GM21423 (cell line): ENCODE results near the gene ATG7.

Experiments
- ATAC-seq: cut with Tn5 transposase; IDR thresholded peaks from one replicate; pipeline ENCODE4 v1.9.1; 2021; ENCODE audit warnings: mild to moderate bottlenecking, moderate library complexity; ENCODE audit not compliant: unreplicated experiment

The ATG7 gene

DNA sequence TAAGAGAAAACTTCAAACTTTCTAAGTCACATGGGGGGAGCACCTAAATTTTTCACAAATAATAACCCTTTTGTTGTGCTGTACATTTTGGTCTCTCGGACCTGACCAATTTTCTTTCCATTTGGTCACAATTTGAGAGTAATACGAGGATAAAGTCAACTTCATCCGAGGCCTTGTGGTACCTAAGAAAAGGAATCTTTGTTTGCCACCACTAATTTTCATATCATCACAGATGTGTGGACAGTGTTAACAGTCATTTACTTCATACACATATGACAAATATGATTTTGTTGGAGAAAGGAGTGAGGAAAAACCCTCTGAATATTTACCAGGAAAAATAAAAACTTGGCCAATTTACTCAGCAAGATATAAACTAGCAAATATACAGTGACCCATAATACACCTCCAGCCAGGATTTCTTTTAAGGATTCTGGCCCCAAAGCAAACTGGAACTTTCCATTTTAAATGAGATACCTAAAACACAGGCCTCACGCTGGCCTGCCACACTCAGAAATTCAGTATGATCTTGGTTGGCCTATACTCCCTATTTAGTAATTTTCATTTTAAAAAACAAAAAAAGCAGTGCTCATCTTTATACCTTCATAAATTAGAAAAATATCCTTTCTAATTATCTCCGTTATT is 330.8 kb downstream of the ATG7 start:
- ATAC-seq: no peak

DNA sequence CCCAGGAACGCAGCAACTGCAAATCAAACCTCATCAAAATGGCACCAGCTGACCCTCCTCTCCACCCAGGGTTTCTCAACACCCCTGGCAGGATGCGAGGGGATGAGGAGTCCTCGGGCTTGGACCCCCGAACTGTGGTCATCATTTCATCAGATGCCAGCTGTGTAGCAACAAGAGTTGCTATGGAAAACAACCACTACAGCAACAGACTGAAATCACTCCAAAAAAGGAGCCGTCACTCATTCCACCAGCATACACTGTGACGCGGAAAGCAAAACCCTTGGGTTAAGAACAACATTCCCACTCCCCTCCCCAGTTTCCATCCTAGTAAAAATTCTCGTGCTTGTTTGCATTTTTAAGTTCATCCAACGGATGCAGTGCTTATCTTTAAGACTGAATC is 331.4 kb downstream of the ATG7 start:
- ATAC-seq: no peak

DNA sequence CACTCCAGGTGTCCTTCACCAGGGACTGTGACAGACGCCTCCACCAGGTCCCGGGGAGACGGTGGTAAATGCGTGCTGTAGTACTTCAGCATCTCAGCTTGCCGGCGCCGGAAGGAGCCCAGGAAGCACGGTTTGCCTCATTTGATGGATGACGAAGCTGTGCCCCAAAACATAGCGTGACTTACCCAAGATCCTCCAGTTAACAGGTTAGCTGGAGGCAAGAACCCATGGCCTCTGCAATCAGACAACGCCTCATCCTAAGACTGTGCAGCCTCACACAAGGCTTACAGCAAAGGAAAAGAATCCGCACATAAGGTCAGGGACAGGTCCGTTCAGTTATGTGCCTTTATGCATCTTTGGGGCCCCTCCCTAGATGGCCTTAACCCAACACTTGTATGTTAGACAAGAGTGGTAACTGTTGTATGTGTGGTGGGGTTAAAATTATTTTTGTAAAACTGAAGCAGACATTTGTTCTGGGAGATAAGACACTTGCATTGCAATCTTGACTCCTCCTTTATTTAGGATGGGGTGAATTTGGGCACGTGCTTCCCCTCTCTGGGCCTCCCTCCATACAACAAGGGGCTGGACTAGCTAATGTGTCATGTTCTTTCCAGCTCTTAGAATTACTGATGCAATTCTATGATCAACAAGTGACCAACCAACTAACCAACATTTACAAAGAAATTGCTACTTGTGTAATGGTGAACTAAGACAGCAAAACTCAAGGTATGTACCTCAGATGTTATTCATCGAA is 332.1 kb downstream of the ATG7 start:
- no peak for ATAC-seq

DNA sequence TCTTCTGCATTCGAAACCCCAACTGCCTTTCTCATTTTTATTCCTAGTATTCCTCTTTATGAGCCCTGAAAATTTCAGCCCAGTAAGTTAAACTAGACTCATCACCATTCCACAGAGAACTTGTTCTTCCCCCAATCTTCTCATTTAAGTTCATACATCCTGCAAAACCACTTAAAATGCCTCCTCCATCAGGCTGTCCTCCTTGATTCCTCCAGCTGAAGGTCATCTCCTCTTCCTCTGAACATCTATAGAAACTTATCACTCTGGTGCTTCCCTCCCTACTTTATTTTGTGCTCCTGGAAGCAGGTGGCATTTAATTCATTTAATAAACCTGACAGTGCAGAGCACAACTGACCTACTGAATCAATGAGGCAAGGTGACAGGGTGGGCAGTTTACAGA is 333.2 kb downstream of the ATG7 start:
- no peak for ATAC-seq

DNA sequence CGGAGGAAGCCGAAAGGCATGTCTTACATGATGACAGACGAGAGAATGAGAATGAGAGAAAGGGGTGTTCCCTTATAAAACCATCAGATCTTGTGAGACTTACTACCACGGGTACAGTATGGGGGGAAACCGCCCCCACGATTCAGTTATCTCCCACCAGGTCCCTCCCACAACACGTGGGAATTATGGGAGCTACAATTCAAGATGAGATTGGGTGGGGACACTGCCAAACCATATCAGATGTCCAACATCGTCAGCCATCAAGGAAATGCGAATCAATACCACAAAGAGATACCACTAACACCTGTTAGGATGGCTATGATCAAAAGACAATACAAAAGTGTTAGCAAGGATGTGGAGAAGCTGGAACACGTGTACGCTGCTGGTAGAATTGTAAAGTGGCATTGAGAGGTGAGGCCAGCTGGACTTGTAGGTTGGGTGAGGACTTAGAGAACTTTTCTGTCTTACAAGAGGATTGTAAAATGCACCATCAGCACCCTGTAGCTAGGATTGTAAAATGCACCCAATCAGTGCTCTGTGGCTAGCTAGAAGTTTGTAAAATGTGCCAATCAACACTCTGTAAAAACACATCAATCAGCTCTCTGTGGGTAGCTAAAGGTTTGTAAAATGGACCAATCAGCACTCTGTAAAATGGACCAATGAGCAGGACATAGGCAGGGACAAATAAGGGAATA is 334.0 kb downstream of the ATG7 start:
- ATAC-seq: no peak

DNA sequence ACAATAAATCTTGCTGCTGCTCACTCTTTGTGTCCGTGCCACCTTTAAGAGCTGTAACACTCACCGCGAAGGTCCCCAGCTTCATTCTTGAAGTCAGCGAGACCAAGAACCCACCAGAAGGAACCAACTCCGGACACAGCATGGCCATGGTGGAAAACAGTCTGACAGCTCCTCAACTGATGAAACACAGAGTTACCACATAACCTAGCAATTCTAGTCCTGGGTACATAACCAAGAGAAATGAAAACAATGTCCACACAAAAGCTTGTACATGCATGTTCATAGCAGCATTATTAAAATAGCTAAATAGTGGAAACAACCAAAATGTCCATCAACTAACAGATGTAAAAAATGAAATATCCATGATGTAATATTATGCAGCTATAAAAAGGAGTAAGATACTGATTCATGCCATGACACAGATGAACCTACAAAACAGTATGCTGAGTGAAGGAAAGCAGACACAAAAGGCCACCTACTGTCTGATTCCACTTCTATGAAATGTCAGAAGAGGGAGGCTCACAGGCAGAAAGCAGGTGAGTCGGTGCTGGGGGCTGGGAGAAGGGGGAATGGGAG is 334.8 kb downstream of the ATG7 start:
- no peak for ATAC-seq
